ENCODE measurements around the gene VSTM2B.

DNA sequence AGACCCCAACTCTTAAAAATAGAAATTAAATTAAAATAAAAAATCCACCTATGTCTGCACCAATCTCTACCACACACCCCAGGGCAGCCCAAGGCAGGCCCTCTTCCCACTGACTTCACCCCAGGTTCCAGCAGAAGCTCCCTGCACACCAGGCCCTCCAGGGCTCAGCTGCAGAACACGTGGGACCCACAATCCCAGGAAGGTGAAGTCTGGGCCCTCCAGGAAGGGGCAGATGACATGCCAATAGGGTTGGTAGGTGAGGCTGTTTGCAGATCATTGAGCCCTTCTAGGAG is 19.2 kb upstream of the VSTM2B start:
- TF ChIP-seq, protein P1, sequence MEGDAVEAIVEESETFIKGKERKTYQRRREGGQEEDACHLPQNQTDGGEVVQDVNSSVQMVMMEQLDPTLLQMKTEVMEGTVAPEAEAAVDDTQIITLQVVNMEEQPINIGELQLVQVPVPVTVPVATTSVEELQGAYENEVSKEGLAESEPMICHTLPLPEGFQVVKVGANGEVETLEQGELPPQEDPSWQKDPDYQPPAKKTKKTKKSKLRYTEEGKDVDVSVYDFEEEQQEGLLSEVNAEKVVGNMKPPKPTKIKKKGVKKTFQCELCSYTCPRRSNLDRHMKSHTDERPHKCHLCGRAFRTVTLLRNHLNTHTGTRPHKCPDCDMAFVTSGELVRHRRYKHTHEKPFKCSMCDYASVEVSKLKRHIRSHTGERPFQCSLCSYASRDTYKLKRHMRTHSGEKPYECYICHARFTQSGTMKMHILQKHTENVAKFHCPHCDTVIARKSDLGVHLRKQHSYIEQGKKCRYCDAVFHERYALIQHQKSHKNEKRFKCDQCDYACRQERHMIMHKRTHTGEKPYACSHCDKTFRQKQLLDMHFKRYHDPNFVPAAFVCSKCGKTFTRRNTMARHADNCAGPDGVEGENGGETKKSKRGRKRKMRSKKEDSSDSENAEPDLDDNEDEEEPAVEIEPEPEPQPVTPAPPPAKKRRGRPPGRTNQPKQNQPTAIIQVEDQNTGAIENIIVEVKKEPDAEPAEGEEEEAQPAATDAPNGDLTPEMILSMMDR (IDR thresholded peaks at IDR 0.05) = no peak
- TF ChIP-seq POLR2A (IDR thresholded peaks at IDR 0.05) = no peak

All from uterus (tissue), 2 donors.